ENCODE data around the gene MYMK.

Gene MYMK

DNA sequence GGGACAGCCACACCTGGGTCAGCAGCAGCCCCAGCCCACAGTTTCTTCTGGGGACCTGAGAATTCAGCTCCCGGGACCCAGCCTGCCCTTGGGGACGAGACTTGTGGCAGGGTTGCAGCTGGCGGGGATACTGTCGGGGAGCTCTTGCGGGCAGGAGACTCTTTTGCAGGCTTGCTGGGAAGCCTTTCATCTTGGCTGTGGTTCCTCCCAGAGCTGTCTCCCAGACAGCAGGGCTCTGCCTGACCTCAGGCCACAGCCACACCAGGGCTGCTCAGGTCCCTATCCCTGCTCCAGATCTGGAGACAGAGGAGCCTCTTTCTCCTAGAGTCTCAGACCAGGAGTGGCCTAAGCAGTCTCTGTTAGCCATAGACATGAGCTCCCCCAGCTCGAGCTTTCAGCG is 4.7 kb upstream of the MYMK start:
- H3K4me3 ChIP-seq (ENCODE audit: low read depth, low read length): no peak overlapping the region
- DNase-seq (ENCODE audit: low read depth): no peak
- TF ChIP-seq, protein P1, sequence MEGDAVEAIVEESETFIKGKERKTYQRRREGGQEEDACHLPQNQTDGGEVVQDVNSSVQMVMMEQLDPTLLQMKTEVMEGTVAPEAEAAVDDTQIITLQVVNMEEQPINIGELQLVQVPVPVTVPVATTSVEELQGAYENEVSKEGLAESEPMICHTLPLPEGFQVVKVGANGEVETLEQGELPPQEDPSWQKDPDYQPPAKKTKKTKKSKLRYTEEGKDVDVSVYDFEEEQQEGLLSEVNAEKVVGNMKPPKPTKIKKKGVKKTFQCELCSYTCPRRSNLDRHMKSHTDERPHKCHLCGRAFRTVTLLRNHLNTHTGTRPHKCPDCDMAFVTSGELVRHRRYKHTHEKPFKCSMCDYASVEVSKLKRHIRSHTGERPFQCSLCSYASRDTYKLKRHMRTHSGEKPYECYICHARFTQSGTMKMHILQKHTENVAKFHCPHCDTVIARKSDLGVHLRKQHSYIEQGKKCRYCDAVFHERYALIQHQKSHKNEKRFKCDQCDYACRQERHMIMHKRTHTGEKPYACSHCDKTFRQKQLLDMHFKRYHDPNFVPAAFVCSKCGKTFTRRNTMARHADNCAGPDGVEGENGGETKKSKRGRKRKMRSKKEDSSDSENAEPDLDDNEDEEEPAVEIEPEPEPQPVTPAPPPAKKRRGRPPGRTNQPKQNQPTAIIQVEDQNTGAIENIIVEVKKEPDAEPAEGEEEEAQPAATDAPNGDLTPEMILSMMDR (conservative IDR thresholded peaks at IDR 0.05; ENCODE audit: low read depth, low read length): no peak

DNA sequence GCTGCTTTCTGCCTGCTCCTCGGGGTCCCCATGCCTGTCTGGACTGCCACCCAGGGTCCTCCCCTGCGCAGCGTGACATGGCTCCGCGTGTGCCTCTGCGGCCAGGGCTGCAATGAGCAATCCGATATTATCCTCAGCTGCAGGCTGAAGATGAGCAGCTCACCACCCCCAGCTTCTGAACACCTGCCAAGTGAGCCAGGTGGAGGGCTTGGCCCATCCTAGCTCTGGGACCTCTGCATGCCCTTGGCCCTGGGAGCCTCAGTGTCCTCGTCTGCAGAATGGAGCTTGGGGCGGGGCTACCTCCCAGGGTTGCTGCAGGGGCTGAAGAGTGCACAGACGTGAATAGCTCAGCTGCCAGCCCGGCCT is 4.1 kb upstream of the MYMK start:
- TF ChIP-seq, protein P1 (conservative IDR thresholded peaks at IDR 0.05; ENCODE audit: low read depth, low read length): no peak
- no peak for DNase-seq (ENCODE audit: low read depth)
- no peak overlapping the region for H3K4me3 ChIP-seq (ENCODE audit: low read depth, low read length)

DNA sequence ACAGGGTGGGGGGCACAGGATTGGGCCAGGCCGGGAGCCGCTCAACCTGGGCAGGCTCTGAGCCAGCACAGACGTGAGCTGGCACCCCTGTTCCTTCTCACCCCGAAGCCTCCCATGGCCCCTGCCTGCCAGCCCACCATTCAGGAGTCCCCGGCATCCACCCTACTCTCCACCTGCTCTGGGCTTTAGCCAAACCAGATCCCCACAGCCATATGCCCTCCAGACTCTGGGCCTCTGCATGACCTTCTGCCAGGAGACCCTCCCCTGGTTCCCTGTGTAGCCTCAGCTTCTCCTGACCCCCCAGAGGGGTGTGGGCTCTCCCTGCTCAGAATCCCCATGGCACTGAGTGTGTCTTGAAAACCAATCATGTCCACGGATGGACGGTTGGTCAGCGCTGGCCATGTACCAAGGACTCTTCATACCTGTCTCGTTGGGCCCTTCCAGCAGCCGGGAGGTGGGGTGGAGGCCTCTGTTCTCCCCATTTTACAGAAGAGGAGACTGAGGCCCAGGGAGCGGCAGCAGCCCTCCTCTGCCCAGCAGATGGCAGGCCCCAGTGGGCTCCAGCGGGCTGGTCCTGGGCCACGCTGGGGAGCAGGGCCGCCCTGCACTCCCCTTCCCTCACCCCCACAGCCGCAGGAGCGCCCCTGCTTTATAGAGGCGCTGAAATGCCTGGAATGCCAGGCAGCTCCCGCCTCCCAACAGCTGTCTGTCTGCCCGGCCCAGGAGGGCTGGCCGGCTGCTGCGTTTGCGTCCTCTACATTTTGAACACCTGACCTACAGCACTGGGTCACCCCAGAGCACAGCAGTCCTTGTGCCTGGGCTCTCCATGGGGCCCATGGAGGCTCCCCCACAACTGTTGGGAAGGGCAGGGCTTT is 3.5 kb upstream of the MYMK start:
- H3K4me3 ChIP-seq (ENCODE audit: low read depth, low read length): no peak overlapping the region
- no peak for DNase-seq (ENCODE audit: low read depth)
- TF ChIP-seq, protein P1 (conservative IDR thresholded peaks at IDR 0.05; ENCODE audit: low read depth, low read length): no peak

DNA sequence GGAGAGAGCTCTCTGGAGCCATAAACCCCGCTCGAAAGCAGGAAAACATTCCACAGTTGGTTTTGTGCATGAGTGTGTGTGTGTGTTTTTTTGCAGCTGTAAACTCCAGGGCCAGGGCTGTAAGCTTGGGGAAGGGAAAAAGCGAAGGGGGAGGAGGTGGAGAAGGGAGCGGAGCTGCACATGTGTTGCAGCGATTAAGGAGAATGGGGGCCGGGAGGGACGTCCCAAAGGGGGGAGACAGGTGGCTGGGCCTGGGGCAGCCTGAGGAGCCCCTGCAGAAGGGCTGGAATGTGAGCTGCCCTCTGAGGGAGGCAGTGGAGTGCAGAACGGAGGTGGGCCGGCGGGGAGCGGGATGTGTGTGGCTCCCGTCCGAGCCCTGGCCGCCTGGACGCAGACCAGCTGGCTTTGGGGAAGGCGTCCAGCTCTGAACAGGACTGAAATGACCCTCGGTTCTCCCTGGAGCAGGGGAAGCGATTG is 2.7 kb upstream of the MYMK start:
- TF ChIP-seq, protein P1 (conservative IDR thresholded peaks at IDR 0.05; ENCODE audit: low read depth, low read length): no peak
- DNase-seq (ENCODE audit: low read depth): no peak

DNA sequence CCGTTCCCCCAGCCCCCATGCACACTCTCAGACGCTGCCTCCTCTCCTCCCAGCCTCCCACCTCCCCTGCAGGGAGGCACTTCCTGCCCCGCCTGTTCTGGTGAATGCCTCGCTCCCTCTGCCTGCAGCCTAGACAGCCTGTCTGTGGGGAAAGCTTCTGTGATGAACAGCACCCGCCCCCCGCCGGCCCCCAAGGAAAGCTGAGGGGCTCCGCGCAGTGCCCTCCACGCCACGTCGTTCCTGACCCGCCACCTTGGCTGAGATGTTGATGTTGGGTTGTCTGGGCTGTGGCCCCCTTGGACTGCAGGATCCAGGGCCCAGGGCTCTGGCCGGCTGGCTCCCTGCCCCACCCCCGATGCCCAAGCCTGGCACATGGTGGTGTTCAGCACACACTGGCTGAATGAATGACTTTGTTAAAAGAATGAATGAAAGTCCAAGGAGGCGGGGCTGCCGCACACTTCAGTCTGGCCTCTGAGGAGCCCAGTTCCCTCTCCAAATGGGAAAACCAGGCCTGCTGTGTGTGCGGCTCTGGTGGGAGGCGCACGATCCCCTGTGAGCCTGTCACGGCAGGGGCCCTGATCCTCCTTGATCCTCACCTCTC is 2.1 kb upstream of the MYMK start:
- peak; percentile 45 for DNase-seq (ENCODE audit: low read depth)
- no peak overlapping the region for H3K4me3 ChIP-seq (ENCODE audit: low read depth, low read length)
- TF ChIP-seq, protein P1 (conservative IDR thresholded peaks at IDR 0.05; ENCODE audit: low read depth, low read length): no peak

More for the DNA sequence above, 2.7 kb upstream of the MYMK start:
- H3K4me3 ChIP-seq (ENCODE audit: low read depth, low read length): no peak overlapping the region

DNA sequence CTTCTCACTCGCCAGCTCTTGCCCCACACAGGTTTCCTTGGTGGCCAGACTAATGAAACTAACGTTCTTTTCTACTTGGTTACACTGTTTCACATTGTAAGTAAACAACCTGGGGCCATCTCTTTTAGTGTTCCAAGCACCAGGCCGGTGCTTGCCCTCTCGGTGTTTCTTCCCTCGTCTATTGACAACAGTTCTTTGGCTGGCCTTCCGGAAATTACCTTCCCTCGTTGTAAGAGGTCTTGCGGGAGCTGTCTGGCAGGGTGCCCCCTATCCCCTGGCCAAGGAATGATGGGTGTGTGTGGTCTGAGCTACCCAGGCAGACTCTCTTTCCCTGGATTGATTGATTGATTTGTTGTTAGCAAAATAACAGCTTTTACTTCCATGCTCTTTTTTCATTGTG is 918 bp upstream of the MYMK start:
- no peak for DNase-seq (ENCODE audit: low read depth)
- TF ChIP-seq, protein P1 (conservative IDR thresholded peaks at IDR 0.05; ENCODE audit: low read depth, low read length): no peak
- H3K4me3 ChIP-seq (ENCODE audit: low read depth, low read length): no peak overlapping the region

Measured in choroid plexus epithelial cell (primary cell).